Endothelial cell of hepatic sinusoid (primary cell): ENCODE data around the gene ZFP92.

Experiments
- in situ Hi-C: cut with HindIII; loops from 2 replicates; pipeline ENCODE4 v1.10.0; 2017; ENCODE audit warnings: low sequenced_read_pairs

ZFP92 gene

GRCh38 chrX:153434801-153435200 lies 23.5 kb downstream of the ZFP92 start:
- in situ Hi-C loops: no loop called here

- in situ Hi-C loops: no loop called here
Observed at GRCh38 chrX:153435845-153436244, 24.6 kb downstream of the ZFP92 start.

- in situ Hi-C loops: no loop called here
Observed at GRCh38 chrX:153438532-153438931, 27.3 kb downstream of the ZFP92 start.

- in situ Hi-C loops: no loop called here
Observed at GRCh38 chrX:153439977-153440376, 28.7 kb downstream of the ZFP92 start.

GRCh38 chrX:153440556-153441135 lies 29.4 kb downstream of the ZFP92 start:
- in situ Hi-C loops: no loop called here

- in situ Hi-C loops: no loop called here
Observed at GRCh38 chrX:153441296-153441695, 30.0 kb downstream of the ZFP92 start.

- in situ Hi-C loops: no loop called here
Observed at GRCh38 chrX:153441981-153442380, 30.7 kb downstream of the ZFP92 start.

- in situ Hi-C loops: no loop called here
Observed at GRCh38 chrX:153442463-153442862, 31.2 kb downstream of the ZFP92 start.

- in situ Hi-C loops: no loop called here
Observed at GRCh38 chrX:153443476-153444332, 32.4 kb downstream of the ZFP92 start.

GRCh38 chrX:153444333-153445011 lies 33.2 kb downstream of the ZFP92 start:
- in situ Hi-C loops: no loop called here

GRCh38 chrX:153445106-153445855 lies 34.0 kb downstream of the ZFP92 start:
- in situ Hi-C loops: no loop called here

- in situ Hi-C loops: no loop called here
Observed at GRCh38 chrX:153445856-153446635, 34.8 kb downstream of the ZFP92 start, which contains the start of gene TREX2. TREX2 (minus strand) TSS chrX:153446056; CDS start chrX:153445430, 626 bp downstream.

- in situ Hi-C loops: no loop called here
Observed at GRCh38 chrX:153446636-153446936, 35.3 kb downstream of the ZFP92 start.

GRCh38 chrX:153446950-153447580 lies 35.8 kb downstream of the ZFP92 start:
- in situ Hi-C loops: no loop called here

- in situ Hi-C loops: no loop called here
Observed at GRCh38 chrX:153447581-153447960, 36.3 kb downstream of the ZFP92 start.

GRCh38 chrX:153448556-153449367 lies 37.5 kb downstream of the ZFP92 start:
- in situ Hi-C loops: no loop called here

- in situ Hi-C loops: no loop called here
Observed at GRCh38 chrX:153449368-153450113, 38.3 kb downstream of the ZFP92 start.

GRCh38 chrX:153450114-153450948 lies 39.1 kb downstream of the ZFP92 start:
- in situ Hi-C loops: no loop called here
